H1 (cell line): Measurements from ENCODE around the gene EMID1. TPM values are rescaled to one million over a fixed set of nuclear protein-coding genes. Genes with fewer than 3 reads are reported as not detected.
A peak's percentile ranks its signal among the peaks of the same experiment; 100 is the strongest.

Experiments
- ATF3 ChIP-seq: IDR thresholded peaks from 2 replicates; pipeline ENCODE4 v1.6.1; 2011; ENCODE audit warnings: low read depth, mild to moderate bottlenecking, low read length; ENCODE audit not compliant: insufficient read depth
- EP300 ChIP-seq, 2 experiments: IDR thresholded peaks; 1 replicate in 1 of 2; 2 replicates in 1 of 2; pipeline ENCODE4 v1.6.1; 2011 to 2012; ENCODE audit warnings: low read depth in 2 of 2, low read length in 2 of 2, mild to moderate bottlenecking in 2 of 2, borderline replicate concordance in 1 of 2, inconsistent platforms in 1 of 2, moderate library complexity in 1 of 2
- GABPA ChIP-seq: IDR thresholded peaks from 2 replicates; pipeline ENCODE4 v1.6.1; 2011; ENCODE audit warnings: mild to moderate bottlenecking, low read length, moderate library complexity, borderline replicate concordance; ENCODE audit not compliant: insufficient read depth
- KDM1A ChIP-seq: fragments of 200-600, 300-600 bp; sonication (generic); IDR thresholded peaks from 2 replicates; pipeline ENCODE4 v1.7.1; 2016; ENCODE audit warnings: mild to moderate bottlenecking, low read length, borderline replicate concordance
- MAX ChIP-seq: IDR thresholded peaks from 2 replicates; pipeline ENCODE4 v1.6.1; 2012; ENCODE audit warnings: inconsistent platforms
- TBP ChIP-seq: IDR thresholded peaks from 2 replicates; pipeline ENCODE4 v1.6.1; 2011; ENCODE audit warnings: low read depth, low read length, improper control_type of control experiment
- polyA plus RNA-seq, 7 experiments: library from polyadenylated mRNA; depleted of rRNA in 3 of 7; stranded (reverse) in 5 of 7; unstranded in 2 of 7; fragments of >200 nt in 5 of 7; fragments of 200-250 nt in 2 of 7; gene quantifications; 1 replicate in 5 of 7; 2 replicates in 1 of 7; 4 replicates in 1 of 7; pipeline versions ENCODE4 v1.2.1 to v1.2.3, GENCODE V29; 2011 to 2013; ENCODE audit warnings: missing spikeins in 2 of 7, mixed read lengths in 2 of 7
- total RNA-seq: library from RNA; stranded (reverse); fragmentation: NEBNext Ultra II Directional; extraction: Animal tissue kit (Norgen Biotek cat#: 25700); gene quantifications from 2 replicates; pipeline ENCODE4 v1.2.1, GENCODE V29; 2021

EMID1 gene
- total and polyA plus RNA-seq, 2 of the 8 experiments (the other 6 are each of a cell fraction or from before 2014, with no cell fraction given): 3.9 to 7.4 TPM

GRCh38 chr22:29205252-29205593 lies 473 bp upstream of the EMID1 start (continued):
- TF ChIP-seq MAX (peak; percentile 72; the same call in 1 of the 2 replicates), TBP (no peak), KDM1A (peak; percentile 96), GABPA (no peak), ATF3 (no peak), EP300 (IDR thresholded peaks at IDR 0.05; ENCODE audit: borderline replicate concordance in 1 of 2, low read depth in 2 of 2, low read length in 2 of 2) (no peak)
